Measurements from ENCODE around the gene ZDHHC12.

GRCh38 chr9:128719919-128720605 lies 3.9 kb downstream of the ZDHHC12 start:
- TF ChIP-seq CTCF (conservative IDR thresholded peaks at IDR 0.05) (no peak), ZFX (IDR thresholded peaks at IDR 0.05) (no peak)
